ENCODE data around the gene ASCL1. TPM values are rescaled to one million over a fixed set of nuclear protein-coding genes. Genes with fewer than 3 reads are reported as not detected.

Gene ASCL1
- total RNA-seq, 2 experiments from 2014 or later = not detected

- ChIA-PET CTCF (interaction anchor here (1.3 kb wide), 1 partner anchor 596 kb away, joined by 3 read pairs; no protein-coding TSS in a partner anchor), POLR2A (no interaction called here)
These were observed 6.4 kb upstream of the ASCL1 start for GRCh38 chr12:102950950-102951619.

- ChIA-PET POLR2A (no interaction called here), CTCF (interaction anchor here (0.8 kb wide), 1 partner anchor 597 kb away, joined by 3 read pairs; no protein-coding TSS in a partner anchor)
These were observed 5.6 kb upstream of the ASCL1 start for GRCh38 chr12:102951841-102952240.

DNA sequence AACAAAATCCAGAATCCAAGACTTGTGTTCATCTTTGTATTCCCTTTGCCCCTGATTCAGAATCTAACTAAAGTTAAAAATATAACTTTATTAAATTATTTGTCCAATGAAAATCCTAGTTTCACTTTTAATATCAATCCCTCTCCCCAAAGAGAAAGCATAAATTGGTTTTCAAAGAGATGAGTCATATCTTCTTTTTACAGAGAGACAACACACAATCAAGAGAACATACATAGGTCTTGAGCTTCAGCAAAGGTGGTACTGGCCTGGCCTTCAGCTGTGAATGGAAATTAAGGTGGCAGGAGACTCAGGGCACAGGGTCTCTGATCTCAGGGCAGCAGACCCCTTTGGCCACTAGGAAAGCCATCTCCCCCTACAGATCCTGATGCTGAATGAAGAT lies 4.3 kb upstream of the ASCL1 start:
- POLR2A ChIA-PET = no interaction called here
- CTCF ChIA-PET = no interaction called here

DNA sequence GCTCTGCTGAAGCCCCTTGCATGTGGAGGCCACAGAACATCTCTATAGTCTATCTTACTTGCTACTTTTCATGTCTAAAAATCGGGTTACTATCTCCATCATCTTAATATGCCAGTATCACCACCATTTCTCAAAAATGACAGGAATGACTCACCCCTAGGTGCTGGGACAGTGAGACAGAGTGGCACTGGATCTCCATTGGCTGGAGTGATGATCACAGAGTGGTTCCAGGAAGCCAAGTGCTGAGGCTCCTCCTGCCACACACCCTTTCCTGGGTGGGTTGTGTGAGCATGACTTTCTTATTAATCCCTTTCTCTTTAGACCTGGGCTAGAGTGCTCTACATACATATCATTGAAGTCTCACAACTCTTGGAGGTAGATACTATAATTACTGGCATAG lies 3.3 kb upstream of the ASCL1 start:
- ChIA-PET CTCF (no interaction called here), POLR2A (no interaction called here)

GRCh38 chr12:102955926-102956737 lies 1.3 kb upstream of the ASCL1 start:
- POLR2A ChIA-PET = no interaction called here
- CTCF ChIA-PET = no interaction called here

DNA sequence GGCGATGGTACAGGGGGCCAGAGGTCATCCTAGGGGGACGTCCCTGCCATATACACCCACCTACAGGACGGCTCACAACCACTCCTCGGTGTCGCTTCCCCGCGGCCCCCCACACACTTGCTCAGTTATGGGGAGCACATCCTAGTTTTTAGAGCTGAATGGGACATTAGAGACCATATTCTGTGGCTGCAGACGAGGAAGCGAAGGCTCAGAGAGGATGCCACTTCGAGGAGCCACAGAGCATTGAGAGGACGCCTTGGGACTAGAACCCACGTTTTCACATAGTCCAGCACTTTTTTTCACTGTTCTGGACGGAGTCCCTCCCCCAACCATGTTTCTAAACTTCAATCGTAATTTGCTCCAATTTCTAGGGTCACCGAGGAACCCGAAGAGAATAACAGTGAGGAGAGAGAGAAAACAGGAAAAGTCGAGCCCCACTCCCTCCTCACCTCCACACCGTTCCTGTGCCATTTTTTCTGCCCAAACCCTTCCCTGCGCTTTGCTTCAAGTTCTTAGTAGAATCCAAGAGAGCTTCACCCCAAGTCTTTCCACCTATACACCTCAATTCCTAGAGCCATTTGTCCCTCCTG lies 641 bp upstream of the ASCL1 start:
- ChIA-PET POLR2A (no interaction called here), CTCF (interaction anchor here (0.6 kb wide), 1 partner anchor 319 kb away, joined by 3 read pairs; no protein-coding TSS in a partner anchor)

GRCh38 chr12:102958073-102958829 lies 777 bp downstream of the ASCL1 start:
- ChIA-PET POLR2A (no interaction called here), CTCF (no interaction called here)

DNA sequence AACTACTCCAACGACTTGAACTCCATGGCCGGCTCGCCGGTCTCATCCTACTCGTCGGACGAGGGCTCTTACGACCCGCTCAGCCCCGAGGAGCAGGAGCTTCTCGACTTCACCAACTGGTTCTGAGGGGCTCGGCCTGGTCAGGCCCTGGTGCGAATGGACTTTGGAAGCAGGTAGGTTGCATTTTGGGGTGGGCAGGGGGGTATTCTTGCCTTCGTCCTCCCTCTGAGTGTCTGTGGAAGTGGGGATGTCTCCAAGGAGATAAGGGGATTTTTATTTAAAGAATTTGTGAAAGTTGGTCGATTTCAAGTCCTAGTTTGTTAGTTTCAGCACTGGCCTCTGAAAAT lies 1.3 kb downstream of the ASCL1 start:
- ChIA-PET POLR2A (no interaction called here), CTCF (no interaction called here)

- ChIA-PET POLR2A (no interaction called here), CTCF (no interaction called here)
These were observed 1.9 kb downstream of the ASCL1 start for GRCh38 chr12:102959391-102959790.

DNA sequence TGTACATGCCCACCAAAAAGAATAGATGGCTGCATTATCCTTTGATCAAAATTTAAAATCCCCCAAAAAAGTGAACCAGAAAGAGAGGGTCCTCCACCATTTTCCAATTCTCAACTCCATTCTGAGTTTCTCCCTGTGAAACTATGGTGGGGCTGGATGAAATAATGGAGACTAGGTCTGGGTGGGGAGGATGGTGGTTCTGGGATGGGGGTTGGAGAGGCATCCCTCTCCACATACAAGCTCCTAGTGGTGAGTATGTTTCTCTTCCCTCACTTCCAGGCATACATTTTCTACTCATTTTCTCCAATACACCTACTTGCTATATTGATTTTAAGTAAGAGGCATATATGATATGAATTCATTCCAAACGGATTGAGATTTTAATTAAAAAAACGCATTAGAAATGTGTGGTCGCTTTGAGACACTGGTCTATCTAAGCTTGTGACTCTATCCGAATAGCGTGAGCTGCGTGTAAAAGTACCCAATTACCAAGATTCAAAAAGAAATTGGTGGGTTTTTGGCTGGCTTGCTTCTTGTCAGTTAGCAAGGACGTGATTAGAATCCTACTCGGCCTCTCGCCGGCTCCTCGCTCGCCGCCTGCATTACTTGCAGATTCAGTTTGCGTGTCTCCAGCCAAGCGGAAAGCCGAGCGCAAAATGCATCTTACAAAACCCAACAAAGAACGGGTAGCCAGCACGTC lies 3.4 kb downstream of the ASCL1 start:
- CTCF ChIA-PET = interaction anchor here (0.9 kb wide), 1 partner anchor 588 kb away, joined by 3 read pairs; no protein-coding TSS in a partner anchor
- POLR2A ChIA-PET = no interaction called here

- ChIA-PET CTCF (no interaction called here), POLR2A (no interaction called here)
These were observed 4.0 kb downstream of the ASCL1 start for GRCh38 chr12:102961466-102961855.

DNA sequence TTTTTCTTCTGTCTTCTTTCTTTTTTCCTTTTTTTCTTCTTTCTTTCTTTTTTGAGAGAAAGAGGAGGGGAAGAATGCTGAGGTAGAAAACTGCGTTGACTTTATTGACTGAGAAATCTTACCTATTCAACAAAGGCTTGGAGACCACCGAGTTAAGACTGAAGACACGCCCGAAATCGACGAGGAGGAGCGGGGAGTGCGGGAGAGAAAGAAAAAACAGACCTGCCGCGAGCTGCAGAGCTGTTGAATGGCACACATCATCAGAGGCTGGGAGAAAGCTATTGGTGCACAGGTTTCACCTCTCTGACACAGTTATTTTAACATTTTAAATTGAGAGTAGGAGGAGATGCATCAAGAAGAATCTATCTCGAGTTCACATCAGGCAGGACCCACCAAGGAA lies 5.1 kb downstream of the ASCL1 start:
- ChIA-PET CTCF (no interaction called here), POLR2A (no interaction called here)

DNA sequence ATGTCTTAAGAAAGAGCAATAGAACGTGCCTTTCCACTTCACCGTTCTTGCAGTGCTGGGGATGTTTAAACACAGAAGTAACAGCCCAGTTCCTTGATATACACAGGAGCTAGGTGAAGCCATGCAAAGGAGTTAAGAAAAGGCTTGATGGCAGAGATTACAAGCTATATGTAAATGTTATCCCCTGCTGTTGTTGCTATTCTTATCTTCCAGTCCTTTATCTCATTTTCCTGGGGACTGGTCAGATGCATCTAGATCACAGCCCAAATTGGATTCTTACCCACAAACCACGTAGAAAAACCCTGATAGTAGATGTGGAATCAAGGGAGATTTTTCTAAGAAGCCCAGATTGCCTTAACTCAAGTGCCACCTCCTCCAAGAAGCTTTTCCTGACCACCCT lies 5.5 kb downstream of the ASCL1 start:
- CTCF ChIA-PET = no interaction called here

GRCh38 chr12:102963796-102964195 lies 6.3 kb downstream of the ASCL1 start:
- CTCF ChIA-PET = no interaction called here
- POLR2A ChIA-PET = no interaction called here

More for the DNA sequence above, 5.5 kb downstream of the ASCL1 start:
- POLR2A ChIA-PET = no interaction called here

DNA sequence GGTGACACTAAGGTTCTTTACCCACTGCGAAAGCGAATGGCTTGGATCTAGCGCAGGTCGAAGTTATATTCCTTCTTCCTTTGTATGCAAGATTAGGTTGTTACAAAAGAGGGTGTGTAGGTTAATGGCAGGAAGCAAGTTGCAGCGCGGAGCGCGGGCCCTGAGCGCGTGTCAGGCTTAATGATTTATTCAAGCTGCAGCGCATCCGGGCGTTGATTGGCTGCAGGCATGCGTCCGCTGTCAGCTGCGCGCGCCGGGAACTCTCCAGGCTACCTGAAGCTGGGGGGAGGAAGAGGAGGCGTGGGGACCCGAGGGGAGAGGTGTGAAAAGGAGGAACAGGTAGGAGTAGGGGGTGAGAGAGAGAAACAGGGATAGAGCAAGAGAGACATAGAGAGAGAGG lies 7.4 kb downstream of the ASCL1 start:
- CTCF ChIA-PET = no interaction called here

DNA sequence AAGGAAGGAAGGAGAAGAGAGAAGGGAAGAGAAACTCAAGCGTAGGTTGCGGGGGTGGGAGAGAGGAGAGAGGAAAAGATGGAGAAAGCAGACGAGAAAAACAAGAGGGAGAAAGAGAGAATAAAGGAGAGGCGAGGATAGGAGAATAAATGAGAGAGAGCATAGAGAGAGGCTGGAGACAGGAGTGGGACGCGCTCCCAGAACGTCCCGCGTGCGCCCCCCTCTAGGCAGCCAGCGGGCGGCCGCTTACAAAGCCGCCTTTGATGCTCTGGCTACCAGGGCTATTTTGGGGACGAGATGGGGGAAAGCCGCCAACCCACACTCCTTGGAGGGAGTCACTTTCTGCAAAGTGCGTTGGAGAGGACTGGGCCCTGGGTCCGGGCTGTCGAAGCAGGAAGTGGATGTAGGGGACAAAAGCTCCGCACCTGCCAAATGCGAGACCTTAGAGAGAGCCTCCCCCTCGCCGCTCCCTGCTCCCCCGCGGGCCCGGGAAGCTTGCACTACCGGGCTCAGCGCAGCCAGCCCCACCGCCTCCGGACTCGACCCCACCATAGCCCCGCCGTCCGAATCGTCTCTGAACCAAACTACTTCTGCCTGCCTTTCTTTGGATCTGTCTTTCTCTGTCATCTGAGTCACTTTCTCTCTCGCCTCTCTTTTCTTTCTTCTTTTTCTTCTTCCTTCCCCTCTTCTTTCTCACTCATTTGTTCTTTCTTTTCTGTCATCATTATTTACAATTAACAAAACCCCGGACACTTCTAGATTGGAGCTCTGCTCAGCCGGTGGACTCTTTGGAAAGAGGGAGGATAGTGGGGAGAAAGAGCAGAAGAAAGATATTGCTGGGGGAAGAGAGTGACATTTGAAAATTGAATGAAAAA lies 8.0 kb downstream of the ASCL1 start:
- POLR2A ChIA-PET = no interaction called here
- CTCF ChIA-PET = no interaction called here

More for the DNA sequence above, 7.4 kb downstream of the ASCL1 start:
- POLR2A ChIA-PET = no interaction called here

GRCh38 chr12:102966200-102966863 lies 8.9 kb downstream of the ASCL1 start:
- ChIA-PET CTCF (interaction anchor here (0.6 kb wide), 1 partner anchor 159 kb away, joined by 3 read pairs; no protein-coding TSS in a partner anchor), POLR2A (no interaction called here)

- ChIA-PET POLR2A (no interaction called here), CTCF (no interaction called here)
These were observed 13.3 kb downstream of the ASCL1 start for GRCh38 chr12:102970780-102971179.
